ENCODE results near the gene NFKB2. TPM values are rescaled to one million over a fixed set of nuclear protein-coding genes. Genes with fewer than 3 reads are reported as not detected.
A peak's percentile ranks its signal among the peaks of the same experiment; 100 is the strongest.

NFKB2 gene
- total RNA-seq, 1 donor from 2014 or later, result 39.9 TPM

DNA sequence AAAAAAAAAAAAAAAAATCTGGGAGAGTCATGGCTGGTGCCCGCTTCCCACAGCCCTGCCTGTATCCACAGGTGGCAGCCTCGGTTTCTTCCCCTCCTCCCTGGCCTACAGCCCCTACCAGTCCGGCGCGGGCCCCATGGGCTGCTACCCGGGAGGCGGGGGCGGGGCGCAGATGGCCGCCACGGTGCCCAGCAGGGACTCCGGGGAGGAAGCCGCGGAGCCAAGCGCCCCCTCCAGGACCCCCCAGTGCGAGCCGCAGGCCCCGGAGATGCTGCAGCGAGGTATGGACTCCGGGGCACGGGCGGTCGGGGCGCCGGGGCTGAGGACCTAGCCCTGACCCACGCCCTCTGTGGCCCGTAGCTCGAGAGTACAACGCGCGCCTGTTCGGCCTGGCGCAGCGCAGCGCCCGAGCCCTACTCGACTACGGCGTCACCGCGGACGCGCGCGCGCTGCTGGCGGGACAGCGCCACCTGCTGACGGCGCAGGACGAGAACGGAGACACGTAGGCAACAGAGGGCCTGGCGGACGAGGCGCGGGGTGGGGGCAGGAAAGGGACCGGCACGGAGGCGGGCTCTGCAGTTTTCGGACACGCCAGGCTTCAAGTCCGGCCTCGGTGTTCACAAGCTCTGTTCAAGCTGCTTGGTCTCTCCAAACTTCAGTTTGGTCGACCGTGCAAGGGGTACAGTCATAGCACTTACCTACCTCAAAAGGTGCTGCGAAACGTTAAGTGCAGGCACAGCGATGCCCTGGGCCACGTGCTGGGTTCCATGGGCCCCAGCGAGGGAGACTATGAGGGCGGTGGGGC is 3.9 kb downstream of the NFKB2 start:
- TF ChIP-seq EZH2 (IDR thresholded peaks at IDR 0.05; ENCODE audit: insufficient read depth, low read length), result no peak
- TF ChIP-seq, protein P1, sequence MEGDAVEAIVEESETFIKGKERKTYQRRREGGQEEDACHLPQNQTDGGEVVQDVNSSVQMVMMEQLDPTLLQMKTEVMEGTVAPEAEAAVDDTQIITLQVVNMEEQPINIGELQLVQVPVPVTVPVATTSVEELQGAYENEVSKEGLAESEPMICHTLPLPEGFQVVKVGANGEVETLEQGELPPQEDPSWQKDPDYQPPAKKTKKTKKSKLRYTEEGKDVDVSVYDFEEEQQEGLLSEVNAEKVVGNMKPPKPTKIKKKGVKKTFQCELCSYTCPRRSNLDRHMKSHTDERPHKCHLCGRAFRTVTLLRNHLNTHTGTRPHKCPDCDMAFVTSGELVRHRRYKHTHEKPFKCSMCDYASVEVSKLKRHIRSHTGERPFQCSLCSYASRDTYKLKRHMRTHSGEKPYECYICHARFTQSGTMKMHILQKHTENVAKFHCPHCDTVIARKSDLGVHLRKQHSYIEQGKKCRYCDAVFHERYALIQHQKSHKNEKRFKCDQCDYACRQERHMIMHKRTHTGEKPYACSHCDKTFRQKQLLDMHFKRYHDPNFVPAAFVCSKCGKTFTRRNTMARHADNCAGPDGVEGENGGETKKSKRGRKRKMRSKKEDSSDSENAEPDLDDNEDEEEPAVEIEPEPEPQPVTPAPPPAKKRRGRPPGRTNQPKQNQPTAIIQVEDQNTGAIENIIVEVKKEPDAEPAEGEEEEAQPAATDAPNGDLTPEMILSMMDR (IDR thresholded peaks at IDR 0.05; ENCODE audit: insufficient read depth, low read depth, low read length), result peak; percentile 45
- peaks cover 33% of the 10 kb centered on the region for H3K4me1 ChIP-seq (ENCODE audit: insufficient read depth, low read length)
- Mint-ChIP-seq H3K36me3 (ENCODE audit: low read depth, unreplicated experiment) (peaks cover 6% of the 10 kb centered on the region), H3K9me3 (ENCODE audit: unreplicated experiment) (no peaks in the 10 kb centered on the region), H3K4me1 (ENCODE audit: low read depth, unreplicated experiment) (peaks cover 30% of the 10 kb centered on the region), H3K27ac (ENCODE audit: unreplicated experiment) (peak overlapping the region; percentile 12), H3K4me3 (ENCODE audit: unreplicated experiment) (peak overlapping the region; percentile 78), H3K27me3 (ENCODE audit: low read depth, unreplicated experiment) (no peaks in the 10 kb centered on the region)
- peak overlapping the region; percentile 87 for H3K4me2 ChIP-seq (ENCODE audit: low read length)
- peak overlapping the region; percentile 73 for H2AFZ ChIP-seq (ENCODE audit: low read depth, low read length)
- H3K27me3 ChIP-seq (ENCODE audit: insufficient read depth, low read length), result no peaks in the 10 kb centered on the region
- H3K9ac ChIP-seq (ENCODE audit: low read length), result peak overlapping the region; percentile 75
- FAIRE-seq (no peak), DNase-seq (ENCODE audit: low read depth) (peak; percentile 64)
- peaks cover 13% of the 10 kb centered on the region for H3K79me2 ChIP-seq (ENCODE audit: insufficient read depth, low read length)
- H3K27ac ChIP-seq (ENCODE audit: low read depth, low read length), result peak overlapping the region; percentile 45
- H3K36me3 ChIP-seq (ENCODE audit: insufficient read depth, low read length), result no peaks in the 10 kb centered on the region
- no peaks in the 10 kb centered on the region for H3K9me3 ChIP-seq (ENCODE audit: insufficient read depth, low read depth, low read length)
- H4K20me1 ChIP-seq (ENCODE audit: insufficient read depth, low read length), result peaks cover 9% of the 10 kb centered on the region
- peak overlapping the region; percentile 56 for H3K4me3 ChIP-seq (ENCODE audit: insufficient read depth, low read depth, low read length)

DNA sequence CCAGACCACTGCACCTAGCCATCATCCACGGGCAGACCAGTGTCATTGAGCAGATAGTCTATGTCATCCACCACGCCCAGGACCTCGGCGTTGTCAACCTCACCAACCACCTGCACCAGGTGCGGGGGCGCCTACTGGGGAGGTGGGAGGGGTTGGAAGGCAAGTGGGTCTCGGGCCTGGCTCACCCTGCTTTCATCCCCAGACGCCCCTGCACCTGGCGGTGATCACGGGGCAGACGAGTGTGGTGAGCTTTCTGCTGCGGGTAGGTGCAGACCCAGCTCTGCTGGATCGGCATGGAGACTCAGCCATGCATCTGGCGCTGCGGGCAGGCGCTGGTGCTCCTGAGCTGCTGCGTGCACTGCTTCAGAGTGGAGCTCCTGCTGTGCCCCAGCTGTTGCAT is 4.6 kb downstream of the NFKB2 start:
- H3K4me1 ChIP-seq (ENCODE audit: insufficient read depth, low read length), result peaks cover 28% of the 10 kb centered on the region
- no peaks in the 10 kb centered on the region for H3K27me3 Mint-ChIP-seq (ENCODE audit: low read depth, unreplicated experiment)
- no peak for FAIRE-seq
- H2AFZ ChIP-seq (ENCODE audit: low read depth, low read length), result no peak overlapping the region
- H3K4me2 ChIP-seq (ENCODE audit: low read length), result peak overlapping the region; percentile 87
- no peaks in the 10 kb centered on the region for H3K9me3 Mint-ChIP-seq (ENCODE audit: unreplicated experiment)
- no peak overlapping the region for H3K27ac ChIP-seq (ENCODE audit: low read depth, low read length)
- H4K20me1 ChIP-seq (ENCODE audit: insufficient read depth, low read length), result peaks cover 12% of the 10 kb centered on the region
- no peaks in the 10 kb centered on the region for H3K27me3 ChIP-seq (ENCODE audit: insufficient read depth, low read length)
- peak overlapping the region; percentile 66 for H3K27ac Mint-ChIP-seq (ENCODE audit: unreplicated experiment)
- no peak overlapping the region for H3K4me3 ChIP-seq (ENCODE audit: insufficient read depth, low read depth, low read length)
- H3K9me3 ChIP-seq (ENCODE audit: insufficient read depth, low read depth, low read length), result no peaks in the 10 kb centered on the region
- H3K36me3 ChIP-seq (ENCODE audit: insufficient read depth, low read length), result no peaks in the 10 kb centered on the region
- DNase-seq (ENCODE audit: low read depth), result no peak
- peaks cover 13% of the 10 kb centered on the region for H3K79me2 ChIP-seq (ENCODE audit: insufficient read depth, low read length)
- H3K36me3 Mint-ChIP-seq (ENCODE audit: low read depth, unreplicated experiment), result peaks cover 6% of the 10 kb centered on the region
- H3K9ac ChIP-seq (ENCODE audit: low read length), result peak overlapping the region; percentile 75
- no peak overlapping the region for H3K4me3 Mint-ChIP-seq (ENCODE audit: unreplicated experiment)
- TF ChIP-seq, protein P1 (IDR thresholded peaks at IDR 0.05; ENCODE audit: insufficient read depth, low read depth, low read length), result no peak
- no peak for TF ChIP-seq EZH2 (IDR thresholded peaks at IDR 0.05; ENCODE audit: insufficient read depth, low read length)
- peaks cover 30% of the 10 kb centered on the region for H3K4me1 Mint-ChIP-seq (ENCODE audit: low read depth, unreplicated experiment)

All from astrocyte (in vitro differentiated cells and primary cell).